Measurements from ENCODE around the gene MPO. TPM values are rescaled to one million over a fixed set of nuclear protein-coding genes. Genes with fewer than 3 reads are reported as not detected.

MPO gene
- total RNA-seq, 1 donor from 2014 or later, result not detected

GRCh38 chr17:58308173-58308984 lies 27.6 kb upstream of the MPO start:
- Mint-ChIP-seq H3K9me3 (ENCODE audit: low read depth) (no peaks in the 10 kb centered on the region), H3K4me3 (ENCODE audit: unreplicated experiment) (no peak overlapping the region), H3K4me1 (ENCODE audit: low read depth) (no peaks in the 10 kb centered on the region), H3K27me3 (ENCODE audit: low read depth) (peaks cover 8% of the 10 kb centered on the region), H3K36me3 (ENCODE audit: low read depth) (no peaks in the 10 kb centered on the region), H3K27ac (ENCODE audit: unreplicated experiment) (no peak overlapping the region)
- peak; percentile 47 for TF ChIP-seq CTCF (IDR thresholded peaks at IDR 0.05)
- no peak for DNase-seq (ENCODE audit: low spot score)

- DNase-seq (ENCODE audit: low spot score), result peak; percentile 82
- no peaks in the 10 kb centered on the region for H3K9me3 Mint-ChIP-seq (ENCODE audit: low read depth)
- no peak overlapping the region for H3K27ac Mint-ChIP-seq (ENCODE audit: unreplicated experiment)
- TF ChIP-seq CTCF (IDR thresholded peaks at IDR 0.05), result no peak
- H3K4me3 Mint-ChIP-seq (ENCODE audit: unreplicated experiment), result no peak overlapping the region
- H3K4me1 Mint-ChIP-seq (ENCODE audit: low read depth), result no peaks in the 10 kb centered on the region
- H3K36me3 Mint-ChIP-seq (ENCODE audit: low read depth), result no peaks in the 10 kb centered on the region
- peaks cover 9% of the 10 kb centered on the region for H3K27me3 Mint-ChIP-seq (ENCODE audit: low read depth)
These were observed 26.9 kb upstream of the MPO start for GRCh38 chr17:58307468-58308172.

- H3K36me3 Mint-ChIP-seq (ENCODE audit: low read depth), result no peaks in the 10 kb centered on the region
- TF ChIP-seq CTCF (IDR thresholded peaks at IDR 0.05), result no peak
- H3K27me3 Mint-ChIP-seq (ENCODE audit: low read depth), result peaks cover 11% of the 10 kb centered on the region
- no peaks in the 10 kb centered on the region for H3K9me3 Mint-ChIP-seq (ENCODE audit: low read depth)
- no peak overlapping the region for H3K4me3 Mint-ChIP-seq (ENCODE audit: unreplicated experiment)
- H3K4me1 Mint-ChIP-seq (ENCODE audit: low read depth), result no peaks in the 10 kb centered on the region
- H3K27ac Mint-ChIP-seq (ENCODE audit: unreplicated experiment), result no peak overlapping the region
- DNase-seq (ENCODE audit: low spot score), result no peak
These were observed 25.6 kb upstream of the MPO start for GRCh38 chr17:58306131-58306951.

GRCh38 chr17:58305626-58306025 lies 24.9 kb upstream of the MPO start:
- H3K9me3 Mint-ChIP-seq (ENCODE audit: low read depth), result no peaks in the 10 kb centered on the region
- DNase-seq (ENCODE audit: low spot score), result no peak
- no peaks in the 10 kb centered on the region for H3K36me3 Mint-ChIP-seq (ENCODE audit: low read depth)
- TF ChIP-seq CTCF (IDR thresholded peaks at IDR 0.05), result no peak
- H3K4me1 Mint-ChIP-seq (ENCODE audit: low read depth), result no peaks in the 10 kb centered on the region
- H3K27ac Mint-ChIP-seq (ENCODE audit: unreplicated experiment), result no peak overlapping the region
- no peak overlapping the region for H3K4me3 Mint-ChIP-seq (ENCODE audit: unreplicated experiment)
- peaks cover 15% of the 10 kb centered on the region for H3K27me3 Mint-ChIP-seq (ENCODE audit: low read depth)

Measured in chondrocyte (in vitro differentiated cells).